GM18867 (cell line): ENCODE data around the gene LOXL3.
A peak's percentile ranks its signal among the peaks of the same experiment; 100 is the strongest.
"Not testable (repeated sequence)": the region's sequence is repeated elsewhere in the genome, so short reads cannot be mapped to it uniquely, and the experiment has no call there.

Experiments
- ATAC-seq: cut with Tn5 transposase; IDR thresholded peaks from one replicate; pipeline ENCODE4 v1.9.1; 2021; ENCODE audit warnings: mild to moderate bottlenecking, moderate library complexity; ENCODE audit not compliant: unreplicated experiment

LOXL3 gene

DNA sequence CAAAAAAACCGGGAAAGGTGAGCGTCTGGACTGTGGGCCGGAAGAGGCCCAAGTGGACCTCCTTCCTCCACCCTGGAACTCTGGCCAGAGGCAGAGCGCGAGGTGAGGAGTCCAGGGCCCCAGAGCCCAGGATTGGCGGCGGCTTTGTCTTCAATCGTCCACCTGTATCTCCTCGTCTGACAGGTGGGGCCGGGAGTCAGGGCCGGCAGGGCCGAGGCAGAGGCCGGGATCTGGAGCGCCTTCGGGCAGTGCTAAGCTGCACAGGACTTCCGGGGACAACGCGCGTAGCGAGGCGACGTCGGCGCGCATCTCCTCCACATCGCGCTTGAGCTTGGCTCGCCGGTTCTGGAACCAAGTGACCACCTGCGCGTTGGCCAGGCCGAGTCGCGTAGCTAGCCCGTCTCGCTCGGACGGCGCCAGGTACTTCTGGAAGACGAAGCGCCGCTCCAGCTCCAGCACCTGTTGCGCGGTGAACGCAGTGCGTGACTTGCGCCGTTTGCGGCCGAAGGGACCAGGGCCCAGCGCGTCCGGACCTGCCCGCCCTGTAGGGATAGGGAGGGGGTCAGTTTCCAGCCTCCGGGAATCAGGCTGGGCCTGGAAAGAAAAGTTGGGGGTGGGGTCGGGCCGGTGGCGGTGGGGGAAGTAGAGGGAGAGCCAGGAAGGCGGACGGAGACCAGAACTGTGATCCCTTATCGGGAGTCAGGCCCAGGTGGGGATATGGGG, 55.8 kb downstream of the LOXL3 start:
- ATAC-seq = no peak

DNA sequence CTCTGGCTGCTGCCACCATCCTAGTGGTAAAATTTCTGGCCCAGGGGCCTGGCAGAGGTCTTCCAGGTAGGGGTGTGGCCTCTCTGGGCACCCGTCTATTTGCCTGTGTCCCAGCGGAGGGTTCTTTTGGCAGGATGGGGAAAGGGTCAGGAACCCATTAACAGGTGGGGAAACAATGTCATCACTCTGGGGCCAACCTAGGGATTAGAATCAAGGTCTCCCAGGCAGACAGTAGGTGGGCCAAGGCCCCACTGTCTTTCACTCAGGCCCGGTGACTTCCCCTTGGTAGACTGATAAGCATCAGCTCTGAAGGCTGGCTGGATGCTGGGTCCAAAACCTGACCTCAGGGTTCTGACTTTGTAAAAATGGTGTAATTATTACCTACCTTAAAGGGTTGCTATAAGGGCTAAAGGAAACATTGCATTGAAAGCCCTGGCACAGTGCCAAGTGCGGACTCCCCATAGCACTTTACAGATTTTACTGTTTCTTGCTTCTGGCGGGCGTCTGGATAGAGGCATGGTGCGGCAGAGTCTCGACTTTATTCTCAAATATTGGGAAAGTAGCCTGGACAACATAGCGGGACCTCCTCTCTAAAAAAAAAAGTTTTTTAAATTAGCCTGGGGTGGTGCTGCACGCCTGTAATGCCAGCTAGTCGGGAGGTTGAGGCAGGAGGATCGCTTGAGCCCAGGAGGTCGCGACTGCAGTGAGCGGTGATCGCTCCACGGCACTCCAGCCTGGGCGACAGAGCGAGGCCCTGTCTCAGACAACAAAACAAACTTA, 56.6 kb downstream of the LOXL3 start:
- no peak for ATAC-seq

DNA sequence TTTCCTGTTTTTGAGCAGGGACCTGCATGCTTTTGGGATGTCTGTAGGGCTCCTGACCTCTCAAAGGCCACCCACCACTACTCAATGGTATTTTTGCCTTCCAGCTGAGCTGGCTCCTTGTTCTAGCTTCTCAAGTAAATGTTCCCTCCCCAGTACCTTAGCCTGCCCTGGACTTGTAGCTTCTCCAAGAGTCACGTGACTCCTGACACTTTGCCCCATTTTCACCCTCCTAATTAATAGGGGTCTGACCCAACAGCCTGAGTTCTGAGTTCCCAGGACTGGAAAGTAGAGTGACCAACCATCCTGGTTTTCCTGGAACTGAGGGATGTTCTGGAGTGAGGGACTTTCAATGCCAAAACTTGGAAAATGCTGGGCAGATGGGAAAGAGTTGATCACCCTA, 58.3 kb downstream of the LOXL3 start:
- ATAC-seq = no peak

DNA sequence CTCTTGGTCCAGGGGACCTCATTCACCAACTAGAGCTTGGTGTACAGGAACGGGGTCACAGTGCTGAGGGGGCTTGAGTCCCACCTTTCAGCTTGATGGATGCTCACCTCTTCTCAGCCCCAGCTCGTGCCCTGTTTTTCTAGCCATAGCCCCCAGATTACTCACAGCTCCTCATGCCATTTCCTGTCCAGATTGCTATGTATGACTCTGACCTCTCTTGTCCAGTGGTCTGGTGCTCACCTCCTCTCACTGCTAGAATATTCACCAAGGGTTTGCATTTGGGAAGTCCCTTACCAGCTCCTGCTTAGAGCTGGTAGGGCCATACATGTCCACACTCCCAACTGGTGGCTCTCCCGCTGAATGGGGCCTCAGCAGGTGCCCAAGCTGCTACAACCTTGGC, 60.2 kb downstream of the LOXL3 start:
- no peak for ATAC-seq

DNA sequence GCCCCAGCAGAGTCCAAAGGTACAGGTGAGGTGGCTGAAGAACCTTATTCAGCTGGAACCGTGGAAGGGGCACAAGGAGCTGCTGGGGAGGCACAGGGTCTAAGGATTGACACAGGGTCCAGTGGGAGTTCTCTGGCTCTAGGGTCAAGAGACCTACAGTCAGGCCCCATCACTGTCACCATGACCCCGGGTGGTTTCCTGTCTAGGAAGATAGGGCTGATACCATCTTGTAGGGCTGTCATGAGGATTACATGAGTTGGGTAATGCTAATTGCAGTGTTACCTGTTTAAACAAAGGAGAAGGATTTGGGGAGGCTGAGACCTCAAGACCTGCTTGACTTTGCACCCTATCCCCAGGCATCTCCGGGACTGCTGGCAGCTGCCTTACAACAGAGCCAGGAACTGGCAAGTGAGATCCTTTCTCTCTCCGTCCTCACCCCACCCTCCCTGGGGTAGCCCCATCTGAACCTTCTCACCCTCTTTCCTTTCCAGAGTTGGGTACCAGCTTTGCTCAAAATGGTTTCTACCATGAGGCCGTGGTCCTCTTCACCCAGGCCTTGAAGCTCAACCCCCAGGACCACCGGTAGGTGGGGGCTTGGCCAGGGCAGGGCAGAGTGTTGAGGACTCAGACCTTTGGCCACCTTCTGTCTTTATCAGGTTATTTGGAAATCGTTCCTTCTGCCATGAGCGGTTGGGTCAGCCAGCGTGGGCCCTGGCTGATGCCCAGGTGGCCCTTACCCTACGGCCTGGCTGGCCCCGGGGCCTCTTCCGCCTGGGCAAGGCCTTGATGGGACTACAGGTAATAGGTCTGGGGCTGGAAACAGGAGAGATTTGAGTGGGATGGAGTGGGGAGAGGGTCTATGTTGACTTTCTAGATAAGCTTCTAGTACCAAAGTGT, 61.8 kb downstream of the LOXL3 start:
- no peak for ATAC-seq

DNA sequence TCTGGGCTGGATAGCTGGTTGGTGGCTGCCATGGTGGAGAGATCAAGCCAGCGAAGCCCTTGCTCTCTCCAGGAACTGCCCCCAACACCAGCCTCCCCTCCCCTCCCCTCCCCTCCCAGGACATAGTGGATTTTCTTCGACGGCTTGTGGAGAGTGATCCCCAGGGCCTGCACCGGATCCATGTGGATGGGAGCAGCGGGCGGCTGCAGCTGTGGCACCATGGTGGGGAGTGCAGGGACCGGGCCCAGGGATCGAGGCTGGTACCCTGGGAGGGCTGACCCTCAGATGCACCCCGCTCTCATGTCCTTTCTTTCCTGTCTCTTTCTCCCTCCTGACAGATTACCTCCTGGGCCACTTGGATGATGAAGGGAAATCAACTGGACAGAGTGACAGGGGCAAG, 63.8 kb downstream of the LOXL3 start:
- no peak for ATAC-seq

DNA sequence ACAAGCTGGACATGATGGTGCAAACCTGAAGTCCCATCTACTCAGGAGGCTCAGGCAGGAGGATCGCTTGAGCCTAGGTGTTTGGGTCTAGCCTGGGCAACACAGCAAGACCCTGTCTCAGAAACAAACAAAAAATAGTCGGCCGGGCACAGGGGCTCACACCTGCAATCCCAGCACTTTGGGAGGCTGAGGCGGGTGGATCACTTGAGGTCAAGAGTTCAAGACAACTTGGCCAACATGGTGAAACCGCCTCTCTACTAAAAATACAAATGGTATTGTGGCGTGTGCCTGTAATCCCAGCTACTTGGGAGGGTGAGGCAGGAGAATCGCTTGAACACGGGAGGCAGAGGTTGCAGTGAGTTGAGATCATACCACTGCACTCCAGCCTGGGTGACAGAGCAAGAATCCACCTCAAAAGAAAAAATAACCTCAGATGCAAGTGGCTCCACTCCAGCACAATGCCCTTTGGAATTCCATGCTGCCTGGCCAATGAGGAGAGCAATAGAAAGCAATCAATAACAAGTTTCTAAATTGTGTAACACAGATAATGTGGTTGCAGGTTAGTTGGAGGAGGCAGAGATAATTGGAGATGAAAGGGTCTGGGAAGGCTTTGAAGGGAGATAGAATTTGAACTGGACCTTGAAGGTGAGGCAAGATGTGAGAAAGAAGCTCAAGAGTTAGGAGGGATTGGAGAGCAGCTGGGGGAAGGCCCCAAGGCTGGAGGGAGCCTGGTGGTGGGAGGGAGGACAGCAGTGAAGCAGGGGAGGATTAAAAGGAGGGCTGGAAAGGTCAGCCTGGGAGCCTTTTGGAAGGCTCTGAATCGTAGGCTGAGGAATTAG, 64.9 kb downstream of the LOXL3 start:
- no peak for ATAC-seq

DNA sequence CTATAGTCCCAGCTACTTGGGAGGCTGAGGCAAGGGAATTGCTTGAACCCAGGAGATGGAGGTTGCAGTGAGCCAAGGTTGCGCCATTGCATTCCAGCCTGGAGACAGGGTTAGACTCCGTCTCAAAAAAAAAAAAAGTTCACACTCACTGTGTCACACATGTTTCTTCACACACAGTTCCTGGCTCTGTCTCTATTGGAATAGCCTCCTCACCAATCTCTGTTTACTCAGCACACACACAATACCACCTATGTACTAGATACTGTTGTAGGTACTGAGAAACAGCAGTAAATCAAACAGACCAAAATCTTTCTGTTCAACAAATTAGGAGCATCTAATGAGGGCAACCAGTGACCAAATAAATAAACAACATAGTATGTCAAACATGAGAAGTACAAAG, 67.6 kb downstream of the LOXL3 start:
- no peak for ATAC-seq

DNA sequence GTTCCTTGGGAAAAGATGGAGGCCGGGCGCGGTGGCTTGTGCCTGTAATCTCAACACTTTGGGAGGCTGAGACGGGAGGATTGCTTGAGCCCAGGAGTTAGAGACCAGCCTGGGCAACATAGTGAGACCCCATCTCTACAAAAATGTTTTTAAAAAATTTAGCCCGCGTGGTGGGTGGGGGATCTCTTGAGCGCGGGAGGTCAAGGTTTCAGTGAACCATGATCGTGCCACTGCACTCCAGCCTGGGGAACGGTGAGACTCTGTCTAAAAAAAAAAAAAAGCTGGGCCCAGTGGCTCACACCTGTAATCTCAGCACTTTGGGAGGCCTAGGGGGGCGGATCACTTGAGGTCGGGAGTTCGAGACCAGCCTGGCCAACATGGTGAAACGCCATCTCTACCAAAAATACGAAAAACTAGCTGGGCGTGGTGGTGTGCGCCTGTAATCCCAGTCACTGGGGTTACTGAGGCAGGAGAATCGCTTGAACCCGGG, 70.0 kb downstream of the LOXL3 start:
- ATAC-seq = not testable (repeated sequence)

DNA sequence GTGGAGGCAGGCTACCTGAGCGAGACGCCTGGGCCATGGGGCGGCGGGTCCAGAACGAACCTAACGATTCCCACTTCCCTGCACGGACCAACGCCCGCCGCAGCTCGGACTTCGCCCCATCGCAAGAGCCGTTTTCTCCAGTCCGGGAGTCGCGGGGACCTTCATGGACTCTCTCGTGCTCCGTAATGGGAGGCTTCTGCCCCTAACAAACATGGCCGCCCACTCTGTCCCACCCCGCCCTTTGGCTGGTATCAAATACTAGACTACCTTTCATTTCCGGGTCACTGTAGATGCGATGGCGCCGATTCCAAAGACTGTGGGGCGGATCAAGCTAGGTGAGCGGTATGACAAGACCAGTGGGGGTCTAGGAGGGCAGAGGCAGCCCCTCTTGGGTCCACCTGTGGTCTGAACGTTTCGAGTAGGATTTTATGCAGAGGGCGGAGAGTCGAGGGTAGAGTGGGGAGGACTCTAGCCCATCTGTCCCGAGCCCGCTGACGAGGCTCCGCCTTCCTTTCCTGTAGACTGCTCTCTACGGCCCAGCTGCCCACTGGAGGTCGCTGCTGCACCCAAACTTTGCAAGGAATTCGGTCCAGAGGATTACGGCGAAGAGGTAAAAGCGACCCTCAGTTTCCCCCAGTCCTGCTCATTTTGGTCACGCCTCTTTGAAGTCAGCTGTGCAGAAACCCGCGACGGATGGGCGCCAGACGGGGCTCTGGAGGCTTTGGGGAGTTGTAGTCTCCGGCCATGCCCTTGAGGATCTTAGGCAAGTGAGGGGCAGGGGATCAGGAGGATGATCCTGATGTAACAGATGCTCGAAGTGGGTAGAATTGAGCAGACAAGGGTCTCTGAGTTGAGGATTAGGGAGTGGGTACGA, 70.7 kb downstream of the LOXL3 start, which contains the start of the genes CCDC142 and TTC31:
Gene CCDC142, minus strand, starts transcription at position 198 of the 874 bp plus-strand sequence. Its CDS starts 161 bp downstream, at position 37.
Gene TTC31, plus strand, starts transcription at position 281 of the 874 bp plus-strand sequence. Its CDS starts 15 bp downstream, at position 296.
- peak; percentile 90 for ATAC-seq
